Measurements from ENCODE around the gene CPLX3.

Gene CPLX3

DNA sequence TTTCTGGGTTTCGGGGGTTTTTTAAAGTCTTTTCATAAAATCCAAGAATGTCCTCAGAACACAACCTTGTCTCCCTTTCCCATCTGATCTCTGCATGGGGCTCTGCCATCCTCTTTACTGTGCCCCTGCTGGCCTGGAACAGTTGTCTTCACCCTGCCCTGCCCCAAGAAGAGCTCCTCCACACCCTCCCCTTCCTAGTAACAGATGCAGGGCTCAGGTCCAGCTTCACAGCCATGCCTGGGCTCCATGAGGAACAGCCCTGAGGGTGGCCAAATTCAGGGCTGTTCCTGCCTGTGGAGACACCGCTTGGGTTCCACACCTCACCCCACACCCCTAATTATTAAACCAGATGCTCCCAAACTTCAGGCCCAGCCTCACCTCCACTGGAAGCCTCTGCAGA is 29.4 kb downstream of the CPLX3 start:
- no peak overlapping the region for H3K4ac ChIP-seq (ENCODE audit: low read depth, low read length)
- H2AFZ ChIP-seq (ENCODE audit: insufficient read depth, low read length, poor library complexity) = no peak overlapping the region
- H2BK12ac ChIP-seq (ENCODE audit: low read length) = no peak overlapping the region
- peak overlapping the region; percentile 16 for H3K18ac ChIP-seq (ENCODE audit: low read length)
- no peaks in the 10 kb centered on the region for H3K79me1 ChIP-seq (ENCODE audit: low read length)
- H2BK5ac ChIP-seq (ENCODE audit: low read depth, low read length, poor library complexity) = no peak overlapping the region
- H3K9me3 ChIP-seq (ENCODE audit: insufficient read depth, low read depth, low read length) = no peaks in the 10 kb centered on the region
- WGBS (ENCODE audit: extremely low coverage, insufficient coverage, insufficient read length) = no CpG with 5 or more reads among the region's 2 CpGs
- H3K4me1 ChIP-seq (ENCODE audit: control insufficient read depth in 1 of 2, insufficient read depth in 2 of 2, low read length in 2 of 2) = peaks cover 14 to 21% of the 10 kb centered on the region in 2 experiments
- H3K27me3 ChIP-seq (ENCODE audit: insufficient read depth, low read length) = no peaks in the 10 kb centered on the region
- no peak overlapping the region for H3K27ac ChIP-seq (ENCODE audit: low read depth, low read length)
- H2BK120ac ChIP-seq (ENCODE audit: insufficient read depth, low read length, poor library complexity) = no peak overlapping the region
- DNase-seq = no peak
- H4K8ac ChIP-seq (ENCODE audit: low read depth, low read length) = no peak overlapping the region
- peaks cover 30 to 35% of the 10 kb centered on the region in 2 experiments for H3K36me3 ChIP-seq (ENCODE audit: control insufficient read depth in 1 of 2, insufficient read depth in 2 of 2, low read length in 2 of 2)
- H2AK5ac ChIP-seq (ENCODE audit: low read length) = no peak overlapping the region
- no peak overlapping the region for H4K91ac ChIP-seq (ENCODE audit: low read depth, low read length)
- H3K14ac ChIP-seq (ENCODE audit: low read length) = no peak overlapping the region
- no peak overlapping the region for H3K4me2 ChIP-seq (ENCODE audit: low read length)
- H3K4me3 ChIP-seq (ENCODE audit: low read depth, low read length) = no peak overlapping the region
- H3K23ac ChIP-seq (ENCODE audit: low read length) = no peak overlapping the region
- no peak overlapping the region for H3K9ac ChIP-seq (ENCODE audit: low read length)
- H3K79me2 ChIP-seq (ENCODE audit: control insufficient read depth, insufficient read depth, low read length, poor library complexity) = peaks cover 5% of the 10 kb centered on the region
- H4K12ac ChIP-seq (ENCODE audit: low read depth, low read length) = no peak overlapping the region

DNA sequence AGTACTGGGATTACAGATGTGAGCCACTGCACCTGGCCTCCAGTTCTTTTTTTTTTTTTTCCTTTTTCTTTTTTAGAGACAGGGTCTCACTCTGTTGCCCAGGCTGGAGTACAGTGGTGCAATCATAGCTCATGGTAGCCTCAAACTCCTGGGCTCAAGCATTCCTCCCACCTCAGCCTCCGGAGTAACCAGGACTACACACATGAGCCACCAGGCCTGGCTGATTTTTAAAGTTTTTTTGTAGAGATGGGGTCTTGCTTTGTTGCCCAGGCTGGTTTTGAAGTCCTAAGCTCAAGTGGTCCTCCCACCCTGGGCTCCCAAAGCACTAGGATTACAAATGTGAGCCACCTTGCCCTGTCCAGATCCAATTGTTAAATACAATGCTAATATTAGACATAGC is 30.1 kb downstream of the CPLX3 start:
- Histone ChIP-seq H3K4ac (ENCODE audit: low read depth, low read length) (no peak overlapping the region), H3K9ac (ENCODE audit: low read length) (no peak overlapping the region), H3K23ac (ENCODE audit: low read length) (no peak overlapping the region), H3K79me2 (ENCODE audit: control insufficient read depth, insufficient read depth, low read length, poor library complexity) (peaks cover 5% of the 10 kb centered on the region), H3K27me3 (ENCODE audit: insufficient read depth, low read length) (no peaks in the 10 kb centered on the region), H3K4me3 (ENCODE audit: low read depth, low read length) (no peak overlapping the region), H3K14ac (ENCODE audit: low read length) (no peak overlapping the region), H2BK5ac (ENCODE audit: low read depth, low read length, poor library complexity) (no peak overlapping the region), H3K79me1 (ENCODE audit: low read length) (no peaks in the 10 kb centered on the region), H2BK120ac (ENCODE audit: insufficient read depth, low read length, poor library complexity) (no peak overlapping the region), H3K36me3 (ENCODE audit: control insufficient read depth in 1 of 2, insufficient read depth in 2 of 2, low read length in 2 of 2) (peaks cover 24 to 28% of the 10 kb centered on the region in 2 experiments), H3K9me3 (ENCODE audit: insufficient read depth, low read depth, low read length) (no peaks in the 10 kb centered on the region), H4K12ac (ENCODE audit: low read depth, low read length) (no peak overlapping the region), H2AFZ (ENCODE audit: insufficient read depth, low read length, poor library complexity) (no peak overlapping the region), H3K4me2 (ENCODE audit: low read length) (no peak overlapping the region), H3K18ac (ENCODE audit: low read length) (no peak overlapping the region), H4K91ac (ENCODE audit: low read depth, low read length) (no peak overlapping the region), H3K27ac (ENCODE audit: low read depth, low read length) (no peak overlapping the region), H2BK12ac (ENCODE audit: low read length) (no peak overlapping the region), H3K4me1 (ENCODE audit: control insufficient read depth in 1 of 2, insufficient read depth in 2 of 2, low read length in 2 of 2) (peaks cover 14 to 21% of the 10 kb centered on the region in 2 experiments), H4K8ac (ENCODE audit: low read depth, low read length) (no peak overlapping the region), H2AK5ac (ENCODE audit: low read length) (no peak overlapping the region)
- no CpG with 5 or more reads among the region's 1 CpG for WGBS (ENCODE audit: extremely low coverage, insufficient coverage, insufficient read length)
- no peak for DNase-seq

DNA sequence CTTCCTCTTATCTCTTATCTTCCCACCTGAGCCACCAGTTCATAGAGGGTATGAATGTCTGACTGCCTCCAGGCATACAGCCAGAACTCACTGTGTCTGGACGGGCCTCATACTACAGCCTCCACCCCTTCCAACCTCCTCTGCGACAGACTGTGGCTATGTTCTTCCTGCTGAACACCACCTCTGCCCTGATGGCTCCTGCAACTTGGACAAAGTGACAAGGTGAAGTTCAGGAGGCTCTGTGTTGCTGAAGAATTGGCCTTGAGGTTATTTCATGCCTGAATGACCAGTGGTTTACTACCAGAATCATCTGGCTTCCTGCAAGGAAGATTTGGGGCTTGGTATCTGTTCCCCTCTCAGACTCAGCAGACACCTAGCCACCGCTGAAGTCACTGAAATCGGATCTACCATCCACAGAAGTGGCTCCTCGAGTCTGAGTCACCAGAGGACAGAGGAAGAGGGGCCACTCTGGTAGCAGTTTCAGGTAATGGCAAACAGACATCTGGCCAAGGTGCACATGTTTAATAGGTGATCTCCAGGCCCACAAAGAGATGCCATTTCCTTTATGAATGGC is 30.7 kb downstream of the CPLX3 start:
- Histone ChIP-seq H2BK12ac (ENCODE audit: low read length) (no peak overlapping the region), H3K4me3 (ENCODE audit: low read depth, low read length) (no peak overlapping the region), H3K14ac (ENCODE audit: low read length) (no peak overlapping the region), H2AFZ (ENCODE audit: insufficient read depth, low read length, poor library complexity) (no peak overlapping the region), H2BK5ac (ENCODE audit: low read depth, low read length, poor library complexity) (no peak overlapping the region), H3K18ac (ENCODE audit: low read length) (no peak overlapping the region), H2AK5ac (ENCODE audit: low read length) (no peak overlapping the region), H3K27me3 (ENCODE audit: insufficient read depth, low read length) (no peaks in the 10 kb centered on the region), H4K8ac (ENCODE audit: low read depth, low read length) (no peak overlapping the region), H3K9ac (ENCODE audit: low read length) (no peak overlapping the region), H4K12ac (ENCODE audit: low read depth, low read length) (no peak overlapping the region), H3K27ac (ENCODE audit: low read depth, low read length) (no peak overlapping the region), H4K91ac (ENCODE audit: low read depth, low read length) (no peak overlapping the region), H2BK120ac (ENCODE audit: insufficient read depth, low read length, poor library complexity) (no peak overlapping the region), H3K9me3 (ENCODE audit: insufficient read depth, low read depth, low read length) (no peaks in the 10 kb centered on the region), H3K23ac (ENCODE audit: low read length) (no peak overlapping the region), H3K4me2 (ENCODE audit: low read length) (no peak overlapping the region), H3K4ac (ENCODE audit: low read depth, low read length) (no peak overlapping the region), H3K36me3 (ENCODE audit: control insufficient read depth in 1 of 2, insufficient read depth in 2 of 2, low read length in 2 of 2) (peaks cover 20 to 22% of the 10 kb centered on the region in 2 experiments), H3K79me2 (ENCODE audit: control insufficient read depth, insufficient read depth, low read length, poor library complexity) (peaks cover 5% of the 10 kb centered on the region), H3K79me1 (ENCODE audit: low read length) (no peaks in the 10 kb centered on the region), H3K4me1 (ENCODE audit: control insufficient read depth in 1 of 2, insufficient read depth in 2 of 2, low read length in 2 of 2) (peaks cover 14 to 15% of the 10 kb centered on the region in 2 experiments)
- WGBS (ENCODE audit: extremely low coverage, insufficient coverage, insufficient read length) = no CpG with 5 or more reads among the region's 5 CpGs
- DNase-seq = peak; percentile 76 to 82

DNA sequence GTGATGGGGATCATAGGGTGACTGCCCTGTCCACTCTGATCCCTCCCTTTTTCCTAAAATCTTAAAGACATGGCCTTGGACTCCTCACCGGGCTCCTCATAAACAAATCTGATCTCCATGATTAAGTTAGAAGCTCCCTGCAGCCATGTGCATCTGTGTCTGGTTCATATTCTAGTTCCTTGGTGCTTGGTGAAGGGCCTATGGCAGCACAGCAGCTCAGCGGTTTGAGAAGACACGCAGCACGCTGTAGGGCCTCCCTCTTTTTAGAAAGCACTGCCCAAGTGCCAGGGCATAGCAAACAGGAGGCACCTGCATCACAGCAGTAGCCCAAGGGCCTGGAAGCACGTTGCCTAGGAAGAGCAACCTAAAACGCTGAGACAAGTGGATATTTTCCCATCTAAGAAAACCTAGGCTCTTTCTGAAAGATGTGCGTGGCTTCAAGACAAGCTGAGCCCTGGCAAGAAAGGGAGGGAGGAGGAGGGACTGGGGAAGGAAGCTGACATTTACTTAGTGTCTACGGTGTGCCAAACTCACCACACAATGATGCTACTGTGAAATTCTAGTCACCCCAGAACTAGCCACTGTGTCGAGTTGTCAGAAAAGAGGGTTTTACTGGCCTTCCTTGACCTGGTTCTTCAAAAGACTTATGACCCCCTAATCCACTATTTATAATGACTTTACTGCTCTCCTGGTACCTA is 31.4 kb downstream of the CPLX3 start:
- Histone ChIP-seq H2BK120ac (ENCODE audit: insufficient read depth, low read length, poor library complexity) (no peak overlapping the region), H3K4ac (ENCODE audit: low read depth, low read length) (no peak overlapping the region), H3K18ac (ENCODE audit: low read length) (peak overlapping the region; percentile 51), H3K4me2 (ENCODE audit: low read length) (no peak overlapping the region), H3K27ac (ENCODE audit: low read depth, low read length) (no peak overlapping the region), H4K8ac (ENCODE audit: low read depth, low read length) (no peak overlapping the region), H4K91ac (ENCODE audit: low read depth, low read length) (peak overlapping the region; percentile 33), H3K9me3 (ENCODE audit: insufficient read depth, low read depth, low read length) (no peaks in the 10 kb centered on the region), H2AFZ (ENCODE audit: insufficient read depth, low read length, poor library complexity) (no peak overlapping the region), H2AK5ac (ENCODE audit: low read length) (no peak overlapping the region), H3K4me3 (ENCODE audit: low read depth, low read length) (no peak overlapping the region), H2BK12ac (ENCODE audit: low read length) (no peak overlapping the region), H3K9ac (ENCODE audit: low read length) (no peak overlapping the region), H3K4me1 (ENCODE audit: control insufficient read depth in 1 of 2, insufficient read depth in 2 of 2, low read length in 2 of 2) (peaks cover 14% of the 10 kb centered on the region in 2 experiments), H3K79me2 (ENCODE audit: control insufficient read depth, insufficient read depth, low read length, poor library complexity) (peaks cover 5% of the 10 kb centered on the region), H3K36me3 (ENCODE audit: control insufficient read depth in 1 of 2, insufficient read depth in 2 of 2, low read length in 2 of 2) (peaks cover 16% of the 10 kb centered on the region in 2 experiments), H3K79me1 (ENCODE audit: low read length) (no peaks in the 10 kb centered on the region), H4K12ac (ENCODE audit: low read depth, low read length) (no peak overlapping the region), H3K27me3 (ENCODE audit: insufficient read depth, low read length) (no peaks in the 10 kb centered on the region), H3K23ac (ENCODE audit: low read length) (no peak overlapping the region), H2BK5ac (ENCODE audit: low read depth, low read length, poor library complexity) (no peak overlapping the region), H3K14ac (ENCODE audit: low read length) (peak overlapping the region; percentile 37)
- WGBS (ENCODE audit: extremely low coverage, insufficient coverage, insufficient read length) = no CpG with 5 or more reads among the region's 9 CpGs
- DNase-seq = no peak

Measured in trophoblast cell (in vitro differentiated cells and primary cell).